Measurements from ENCODE around the gene BSN. TPM values are rescaled to one million over a fixed set of nuclear protein-coding genes. Genes with fewer than 3 reads are reported as not detected.

Gene BSN
- total RNA-seq, 2 experiments from 2014 or later: 0.08 to 0.14 TPM

Other genes starting within 250 kb of the BSN start
- 10 to 100 TPM; 89.6 to 90.0 TPM for gene USP4, start 214.4 kb upstream of the BSN start, total RNA-seq
- gene GPX1, start 196.1 kb upstream of the BSN start, total RNA-seq: 10 to 100 TPM; 86.4 to 90.6 TPM
- 100 to 1,000 TPM; 428 to 441 TPM for gene RHOA, start 142.5 kb upstream of the BSN start, total RNA-seq
- 10 to 100 TPM; 30.3 TPM for gene TCTA, start 142.1 kb upstream of the BSN start, total RNA-seq
- gene AMT, start 132.0 kb upstream of the BSN start, total RNA-seq: 10 to 100 TPM; 10.0 to 10.3 TPM
- 10 to 100 TPM; 25.6 to 32.7 TPM for gene NICN1, start 125.2 kb upstream of the BSN start, total RNA-seq
- gene DAG1, start 84.2 kb upstream of the BSN start, total RNA-seq: 10 to 100 TPM; 14.1 to 17.5 TPM
- 100 to 1,000 TPM; 148 to 165 TPM for gene APEH, start 119.9 kb downstream of the BSN start, total RNA-seq
- 10 to 100 TPM; 10.3 to 11.0 TPM for gene MST1, start 135.0 kb downstream of the BSN start, total RNA-seq
- 10 to 100 TPM; 53.2 to 56.5 TPM for gene RNF123, start 135.1 kb downstream of the BSN start, total RNA-seq
- gene AMIGO3, start 165.2 kb downstream of the BSN start, total RNA-seq: 1 to 10 TPM in 1 of 2 experiments, under 1 TPM in 1; 0.61 to 2.0 TPM
- gene GMPPB, start 169.5 kb downstream of the BSN start, total RNA-seq: 10 to 100 TPM; 35.4 to 39.9 TPM
- 10 to 100 TPM; 35.2 to 40.2 TPM for gene IP6K1, start 232.1 kb downstream of the BSN start, total RNA-seq
- under 1 TPM in 1 of 2 experiments, not detected in 1; 0.22 TPM for gene CDHR4, start 245.4 kb downstream of the BSN start, total RNA-seq
- 1 to 10 TPM; 1.3 to 2.3 TPM for gene INKA1, start 248.8 kb downstream of the BSN start, total RNA-seq

All from activated naive CD8-positive, alpha-beta T cell treated with anti-CD3 and anti-CD28 coated beads, Interleukin-2, amount 10 ng/mL, durations not matched to agents 7 days and 5 days (primary cell).